Inflammatory macrophage treated with lipopolysaccharide for 4 hours (primary cell): ENCODE data around the gene SULT1C2.

Source experiments
- DNase-seq: peaks from one replicate; pipeline ENCODE4 v3.0.0-alpha.2; 2020

SULT1C2 gene

GRCh38 chr2:108297436-108298141 lies 8.9 kb downstream of the SULT1C2 start:
- no peak for DNase-seq

GRCh38 chr2:108301558-108301957 lies 12.9 kb downstream of the SULT1C2 start:
- DNase-seq = no peak

GRCh38 chr2:108304975-108305374 lies 16.3 kb downstream of the SULT1C2 start:
- peak; percentile 15 for DNase-seq

GRCh38 chr2:108305901-108306300 lies 17.2 kb downstream of the SULT1C2 start:
- no peak for DNase-seq

GRCh38 chr2:108309903-108310302 lies 21.2 kb downstream of the SULT1C2 start:
- DNase-seq = no peak

- no peak for DNase-seq
Measured at GRCh38 chr2:108314586-108315296, 26.0 kb downstream of the SULT1C2 start.

- no peak for DNase-seq
Measured at GRCh38 chr2:108315444-108315934, 26.8 kb downstream of the SULT1C2 start.

- DNase-seq = no peak
Measured at GRCh38 chr2:108316033-108316432, 27.3 kb downstream of the SULT1C2 start.

GRCh38 chr2:108316461-108317258 lies 28.0 kb downstream of the SULT1C2 start:
- DNase-seq = no peak

- DNase-seq = no peak
Measured at GRCh38 chr2:108320326-108320922, 31.7 kb downstream of the SULT1C2 start.

GRCh38 chr2:108323619-108324018 lies 34.9 kb downstream of the SULT1C2 start:
- DNase-seq = no peak

- DNase-seq = peak; percentile 38
Measured at GRCh38 chr2:108324531-108325255, 36.0 kb downstream of the SULT1C2 start.

GRCh38 chr2:108325756-108326155 lies 37.1 kb downstream of the SULT1C2 start:
- DNase-seq = no peak

GRCh38 chr2:108329771-108330170 lies 41.1 kb downstream of the SULT1C2 start:
- no peak for DNase-seq

- DNase-seq = no peak
Measured at GRCh38 chr2:108330979-108331378, 42.3 kb downstream of the SULT1C2 start.

- DNase-seq = no peak
Measured at GRCh38 chr2:108345951-108346350, 57.3 kb downstream of the SULT1C2 start.

GRCh38 chr2:108346827-108347226 lies 58.1 kb downstream of the SULT1C2 start:
- no peak for DNase-seq

- DNase-seq = no peak
Measured at GRCh38 chr2:108347786-108348185, 59.1 kb downstream of the SULT1C2 start.

GRCh38 chr2:108348816-108349570 lies 60.3 kb downstream of the SULT1C2 start:
- peak; percentile 10 for DNase-seq

- DNase-seq = no peak
Measured at GRCh38 chr2:108349571-108349928, 60.9 kb downstream of the SULT1C2 start.

- peak; percentile 7 for DNase-seq
Measured at GRCh38 chr2:108351889-108352288, 63.2 kb downstream of the SULT1C2 start.

- peak; percentile 93 for DNase-seq
Measured at GRCh38 chr2:108354136-108354535, 65.4 kb downstream of the SULT1C2 start.
